Naive thymus-derived CD4-positive, alpha-beta T cell (primary cell): ENCODE results near the gene JAZF1. TPM values are rescaled to one million over a fixed set of nuclear protein-coding genes. Genes with fewer than 3 reads are reported as not detected.

ENCODE experiments used
- ATAC-seq: fragments of 150-1000 bp; cut with Tn5 transposase; 2 replicates; pipeline ENCODE4 v1.10.0; 2021; ENCODE audit warnings: mild to moderate bottlenecking, moderate library complexity
- CTCF ChIA-PET: fragments of 350-600 bp; sonication (Branson Sonifier 250); formaldehyde crosslinking; loops from one replicate; lab custom pipeline; 2021; ENCODE audit warnings: antibody characterized with exemption; lab: Charles Lee
- POLR2A ChIA-PET: fragments of 350-600 bp; sonication (Branson Sonifier 250); formaldehyde crosslinking; loops from one replicate; lab custom pipeline; 2021; ENCODE audit warnings: antibody characterized with exemption, inconsistent platforms; lab: Charles Lee
- DNase-seq, 9 donors: peaks; one replicate each; pipeline versions ENCODE4 v3.0.0 to v3.0.0-alpha.2; 2020 to 2022; ENCODE audit warnings: mixed read lengths in 1 of 9
- H3K27ac ChIP-seq: one replicate; pipeline ENCODE4 v1.7.0; 2013; ENCODE audit warnings: mild to moderate bottlenecking, low read depth, low read length, moderate library complexity
- H3K27me3 ChIP-seq, 2 donors: one replicate each; pipeline ENCODE4 v1.7.0; 2013; ENCODE audit warnings: low read length in 2 of 2, mild to moderate bottlenecking in 2 of 2, moderate library complexity in 2 of 2; ENCODE audit not compliant: control insufficient read depth in 2 of 2, insufficient read depth in 2 of 2
- H3K36me3 ChIP-seq, 3 experiments: 1 replicate in 2 of 3; 2 replicates in 1 of 3; pipeline ENCODE4 v1.7.0; 2013; ENCODE audit warnings: low read length in 3 of 3, mild to moderate bottlenecking in 3 of 3, moderate library complexity in 1 of 3; ENCODE audit not compliant: insufficient read depth in 3 of 3, control insufficient read depth in 2 of 3
- H3K4me1 ChIP-seq, 2 donors: one replicate each; pipeline ENCODE4 v1.7.0; 2013; ENCODE audit warnings: low read length in 2 of 2, mild to moderate bottlenecking in 2 of 2, moderate library complexity in 1 of 2; ENCODE audit not compliant: control insufficient read depth in 2 of 2, insufficient read depth in 2 of 2
- H3K4me3 ChIP-seq: 2 replicates; pipeline ENCODE4 v1.7.0; 2013; ENCODE audit warnings: mild to moderate bottlenecking, low read length
- H3K9me3 ChIP-seq, 3 experiments: 1 replicate in 2 of 3; 2 replicates in 1 of 3; pipeline ENCODE4 v1.7.0; 2013; ENCODE audit warnings: low read length in 3 of 3; ENCODE audit not compliant: control insufficient read depth in 2 of 3
- H3K27ac Mint-ChIP-seq, 9 donors: one replicate each; pipeline ENCODE4 v1.8.0; 2020 to 2022; ENCODE audit warnings: mixed read lengths in 9 of 9, mild to moderate bottlenecking in 8 of 9, moderate library complexity in 5 of 9, inconsistent platforms in 2 of 9
- H3K27me3 Mint-ChIP-seq, 5 donors: one replicate each; pipeline ENCODE4 v1.8.0; 2021 to 2022; ENCODE audit warnings: mixed read lengths in 5 of 5, mild to moderate bottlenecking in 1 of 5
- H3K36me3 Mint-ChIP-seq, 5 donors: one replicate each; pipeline ENCODE4 v1.8.0; 2020 to 2022; ENCODE audit warnings: mixed read lengths in 5 of 5, mild to moderate bottlenecking in 3 of 5, inconsistent platforms in 1 of 5
- H3K4me1 Mint-ChIP-seq, 7 donors: one replicate each; pipeline ENCODE4 v1.8.0; 2020 to 2022; ENCODE audit warnings: mixed read lengths in 7 of 7, mild to moderate bottlenecking in 3 of 7, inconsistent platforms in 1 of 7
- H3K4me3 Mint-ChIP-seq, 10 donors: one replicate each; pipeline ENCODE4 v1.8.0; 2020 to 2022; ENCODE audit warnings: mild to moderate bottlenecking in 10 of 10, mixed read lengths in 10 of 10, moderate library complexity in 6 of 10, inconsistent platforms in 2 of 10
- H3K9me3 Mint-ChIP-seq, 11 donors: one replicate each; pipeline ENCODE4 v1.8.0; 2020 to 2022; ENCODE audit warnings: mixed read lengths in 11 of 11, mild to moderate bottlenecking in 4 of 11, inconsistent platforms in 1 of 11, moderate library complexity in 1 of 11
- intact Hi-C, 2 donors: fragments of 100-400 bp; cut with micrococcal nuclease; formaldehyde crosslinking; loops; one replicate each; pipeline ENCODE4 v1.15.1; 2023
- polyA plus RNA-seq, 2 donors: library from polyadenylated mRNA; unstranded; fragments of 300-500 nt; fragmentation: Illumina TruSeq; gene quantifications; one replicate each; pipeline ENCODE4 v1.2.3, GENCODE V29; 2021
- total RNA-seq, 6 experiments: library from RNA in 5 of 6; stranded (reverse) in 5 of 6; gene quantifications; 1 replicate in 5 of 6; 2 replicates in 1 of 6; pipeline ENCODE4 v1.2.3 and lab custom pipeline; 2021 to 2026

The JAZF1 gene
- total and polyA plus RNA-seq, 7 experiments from 2014 or later, result 2.0 to 33.1 (median 3.2) TPM

DNA sequence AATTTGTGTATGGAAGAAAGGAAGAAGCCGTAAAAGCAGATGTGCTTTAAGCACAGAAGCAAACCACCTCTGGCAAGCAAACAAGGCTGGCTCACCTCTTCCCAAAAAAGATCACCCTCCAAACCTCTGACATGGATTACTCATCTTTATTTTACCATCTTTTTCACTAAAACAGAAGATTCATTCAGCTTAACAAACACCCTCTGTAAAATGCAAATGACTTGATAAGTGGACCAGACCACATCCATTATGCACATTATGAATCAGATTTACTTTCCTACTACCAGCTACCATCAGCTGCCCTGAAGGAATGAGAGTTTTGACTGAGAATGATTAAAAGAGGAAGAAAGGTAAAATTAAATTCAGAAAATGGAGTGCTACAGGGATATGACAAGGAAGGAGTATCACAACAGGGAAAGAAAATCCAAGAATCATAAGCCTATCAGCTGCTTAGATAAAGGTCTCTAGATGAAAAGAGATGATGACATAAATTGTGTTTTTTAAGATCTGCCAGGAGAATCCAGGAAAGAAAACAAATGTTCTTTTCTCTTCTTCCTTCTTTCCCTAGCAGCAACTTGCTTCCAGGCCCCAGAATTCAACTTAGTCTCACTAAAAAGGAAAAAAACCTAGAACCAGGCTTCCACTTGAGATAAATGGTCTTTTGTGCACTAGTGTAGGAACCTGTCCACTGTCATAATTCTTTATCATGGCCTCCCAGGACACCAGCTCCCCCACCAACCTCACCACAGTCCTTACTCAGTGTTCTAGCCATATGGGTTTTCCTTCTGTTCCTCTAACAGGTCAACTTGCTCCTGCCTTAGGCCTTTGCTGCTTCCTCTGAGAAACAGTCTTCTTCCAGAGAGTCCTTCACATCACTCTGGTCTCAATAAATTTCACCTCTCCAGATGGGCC lies 47.4 kb downstream of the JAZF1 start:
- intact Hi-C loops, result no loop called here
- CTCF ChIA-PET, result no interaction called here

DNA sequence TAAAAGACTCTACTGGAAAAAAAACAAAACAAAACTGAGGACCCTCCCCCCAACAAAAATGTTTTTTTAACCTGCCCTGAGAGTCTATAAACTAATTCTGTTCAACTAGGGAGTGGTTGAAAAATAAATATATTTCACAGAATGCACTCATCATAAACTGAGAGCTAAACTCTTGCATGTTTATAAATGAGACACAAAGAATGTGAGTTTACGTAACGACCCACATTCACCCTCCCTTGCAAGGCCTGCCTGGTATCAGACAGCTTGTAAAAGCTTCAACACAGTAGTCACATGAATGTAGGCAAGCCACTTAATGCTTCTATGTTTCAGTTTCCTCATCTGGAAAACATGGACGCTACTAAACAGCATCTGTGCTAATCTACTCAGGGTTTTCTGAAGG lies 50.3 kb downstream of the JAZF1 start:
- H3K4me1 Mint-ChIP-seq, result peaks cover 0 to 46% (median 22%) of the 10 kb centered on the region in 7 donors
- DNase-seq, result no peak
- intact Hi-C loops, result no loop called here
- H3K36me3 Mint-ChIP-seq, result peaks cover 0 to 6% (median 0%) of the 10 kb centered on the region in 5 donors
- no peaks in the 10 kb centered on the region for H3K9me3 ChIP-seq
- no peaks in the 10 kb centered on the region for H3K27me3 Mint-ChIP-seq
- no peak overlapping the region for H3K27ac ChIP-seq
- H3K4me3 Mint-ChIP-seq, result no peak overlapping the region
- CTCF ChIA-PET, result interaction anchor here (0.7 kb wide), 1 partner anchor 823 kb away, joined by 3 read pairs; no protein-coding TSS in a partner anchor
- ATAC-seq, result no peak
- no peak overlapping the region for H3K27ac Mint-ChIP-seq
- no peaks in the 10 kb centered on the region for H3K27me3 ChIP-seq
- no peaks in the 10 kb centered on the region for H3K4me1 ChIP-seq
- H3K4me3 ChIP-seq, result no peak overlapping the region
- peaks cover 0 to 4% (median 0%) of the 10 kb centered on the region in 11 donors for H3K9me3 Mint-ChIP-seq
- POLR2A ChIA-PET, result no interaction called here
- H3K36me3 ChIP-seq, result no peaks in the 10 kb centered on the region

More for the DNA sequence above, 47.4 kb downstream of the JAZF1 start:
- Mint-ChIP-seq H3K9me3 (peaks cover 0 to 4% (median 0%) of the 10 kb centered on the region in 11 donors), H3K27me3 (no peaks in the 10 kb centered on the region), H3K4me1 (peaks cover 0 to 34% (median 14%) of the 10 kb centered on the region in 7 donors), H3K36me3 (peaks cover 0 to 9% (median 5%) of the 10 kb centered on the region in 5 donors), H3K4me3 (no peak overlapping the region), H3K27ac (peak overlapping the region in 1 of 9 donors; percentile 3)
- DNase-seq (no peak), ATAC-seq (no peak)
- POLR2A ChIA-PET, result no interaction called here
- H3K4me3 ChIP-seq, result no peak overlapping the region
- H3K27ac ChIP-seq, result no peak overlapping the region
- no peaks in the 10 kb centered on the region for H3K4me1 ChIP-seq
- no peaks in the 10 kb centered on the region for H3K27me3 ChIP-seq
- no peaks in the 10 kb centered on the region for H3K9me3 ChIP-seq
- no peaks in the 10 kb centered on the region for H3K36me3 ChIP-seq

GRCh38 chr7:28128608-28129007 lies 52.0 kb downstream of the JAZF1 start:
- H3K4me1 Mint-ChIP-seq, result peaks cover 3 to 56% (median 27%) of the 10 kb centered on the region in 7 donors
- CTCF ChIA-PET, result no interaction called here

DNA sequence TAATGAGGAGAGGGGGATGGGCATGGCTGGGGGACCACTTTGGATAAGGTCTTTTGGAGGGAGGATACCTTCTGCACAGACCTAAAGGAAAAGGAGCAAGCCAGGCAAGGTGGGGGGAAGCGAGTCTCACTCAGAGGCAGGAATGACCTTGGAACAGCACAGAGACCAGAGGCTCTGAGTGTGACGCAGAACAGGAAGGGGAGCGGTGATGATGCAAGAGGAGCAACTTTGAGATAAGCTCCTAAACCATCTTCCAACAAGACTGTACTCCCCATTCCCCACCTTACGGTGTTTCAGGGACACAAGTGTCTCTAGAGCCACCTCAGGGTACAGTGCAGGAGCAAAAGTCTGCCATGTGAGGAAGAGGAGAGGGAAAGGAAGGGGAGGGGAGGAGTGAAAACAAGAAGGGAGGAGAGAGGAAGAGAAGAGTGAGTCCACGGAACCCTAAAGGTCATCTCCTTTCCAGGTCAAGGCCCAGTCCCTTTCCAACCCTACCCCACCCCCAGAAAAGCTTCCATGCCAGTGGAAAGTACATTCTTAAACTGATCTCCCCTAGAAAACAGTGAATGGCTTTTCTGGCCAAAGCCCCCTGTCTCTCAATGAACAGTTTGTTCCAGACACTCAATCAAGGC lies 54.1 kb downstream of the JAZF1 start:
- ChIA-PET CTCF (no interaction called here), POLR2A (no interaction called here)
- no peak overlapping the region for H3K4me3 ChIP-seq
- no peaks in the 10 kb centered on the region for H3K36me3 ChIP-seq
- Mint-ChIP-seq H3K9me3 (no peaks in the 10 kb centered on the region), H3K27ac (peak overlapping the region in 2 of 9 donors; percentile 25 to 47), H3K4me1 (peaks cover 4 to 77% (median 46%) of the 10 kb centered on the region in 7 donors), H3K36me3 (peaks cover 0 to 6% (median 0%) of the 10 kb centered on the region in 5 donors), H3K27me3 (no peaks in the 10 kb centered on the region), H3K4me3 (no peak overlapping the region)
- peak; percentile 37 for ATAC-seq
- DNase-seq, result no peak
- H3K27ac ChIP-seq, result no peak overlapping the region
- no peaks in the 10 kb centered on the region for H3K9me3 ChIP-seq
- H3K27me3 ChIP-seq, result no peaks in the 10 kb centered on the region
- no peaks in the 10 kb centered on the region for H3K4me1 ChIP-seq
- intact Hi-C loops, result no loop called here

More at GRCh38 chr7:28128608-28129007, 52.0 kb downstream of the JAZF1 start:
- DNase-seq (no peak), ATAC-seq (peak; percentile 32)
- Mint-ChIP-seq H3K9me3 (peaks cover 0 to 4% (median 0%) of the 10 kb centered on the region in 11 donors), H3K4me3 (peak overlapping the region in 1 of 10 donors; percentile 30), H3K36me3 (peaks cover 0 to 6% (median 0%) of the 10 kb centered on the region in 5 donors), H3K27ac (peak overlapping the region in 3 of 9 donors; percentile 2 to 52 (median 18)), H3K27me3 (no peaks in the 10 kb centered on the region)
- H3K9me3 ChIP-seq, result no peaks in the 10 kb centered on the region
- H3K4me1 ChIP-seq, result no peaks in the 10 kb centered on the region
- POLR2A ChIA-PET, result no interaction called here
- intact Hi-C loops, result no loop called here
- no peak overlapping the region for H3K4me3 ChIP-seq
- H3K36me3 ChIP-seq, result no peaks in the 10 kb centered on the region
- no peaks in the 10 kb centered on the region for H3K27me3 ChIP-seq
- no peak overlapping the region for H3K27ac ChIP-seq

- Mint-ChIP-seq H3K4me3 (no peak overlapping the region), H3K36me3 (peaks cover 0 to 6% (median 0%) of the 10 kb centered on the region in 5 donors), H3K9me3 (no peaks in the 10 kb centered on the region), H3K4me1 (peaks cover 4 to 85% (median 54%) of the 10 kb centered on the region in 7 donors), H3K27me3 (no peaks in the 10 kb centered on the region), H3K27ac (peak overlapping the region in 2 of 9 donors; percentile 25 to 47)
- POLR2A ChIA-PET, result no interaction called here
- no peaks in the 10 kb centered on the region for H3K36me3 ChIP-seq
- DNase-seq (no peak), ATAC-seq (no peak)
- H3K27ac ChIP-seq, result no peak overlapping the region
- no peaks in the 10 kb centered on the region for H3K27me3 ChIP-seq
- peaks cover 0 to 2% of the 10 kb centered on the region in 2 donors for H3K4me1 ChIP-seq
- CTCF ChIA-PET, result interaction anchor here (0.6 kb wide), 1 partner anchor 981 kb away, joined by 6 read pairs; no protein-coding TSS in a partner anchor
- no peak overlapping the region for H3K4me3 ChIP-seq
- intact Hi-C loops, result no loop called here
- H3K9me3 ChIP-seq, result no peaks in the 10 kb centered on the region
Observed at GRCh38 chr7:28125431-28126409, 54.9 kb downstream of the JAZF1 start.

GRCh38 chr7:28124413-28124812 lies 56.2 kb downstream of the JAZF1 start:
- no peak for DNase-seq
- H3K4me3 Mint-ChIP-seq, result peak overlapping the region in 3 of 10 donors; percentile 9 to 78 (median 63)

More at GRCh38 chr7:28124413-28124812, 56.2 kb downstream of the JAZF1 start:
- no peaks in the 10 kb centered on the region for H3K36me3 ChIP-seq
- no peak overlapping the region for H3K4me3 ChIP-seq
- no peaks in the 10 kb centered on the region for H3K9me3 Mint-ChIP-seq
- H3K36me3 Mint-ChIP-seq, result peaks cover 0 to 6% (median 0%) of the 10 kb centered on the region in 5 donors
- no peaks in the 10 kb centered on the region for H3K27me3 ChIP-seq
- CTCF ChIA-PET, result no interaction called here
- ATAC-seq, result no peak
- H3K27ac ChIP-seq, result no peak overlapping the region
- POLR2A ChIA-PET, result no interaction called here
- H3K27ac Mint-ChIP-seq, result peak overlapping the region in 4 of 9 donors; percentile 33 to 89 (median 56)
- intact Hi-C loops, result no loop called here
- H3K4me1 ChIP-seq, result peaks cover 0 to 11% of the 10 kb centered on the region in 2 donors
- no peaks in the 10 kb centered on the region for H3K27me3 Mint-ChIP-seq
- no peaks in the 10 kb centered on the region for H3K9me3 ChIP-seq
- H3K4me1 Mint-ChIP-seq, result peaks cover 12 to 97% (median 67%) of the 10 kb centered on the region in 7 donors
